ENCODE results near the gene SATB2. TPM values are rescaled to one million over a fixed set of nuclear protein-coding genes. Genes with fewer than 3 reads are reported as not detected.

Gene SATB2
- total RNA-seq, 1 donor from 2014 or later = 4.0 TPM

DNA sequence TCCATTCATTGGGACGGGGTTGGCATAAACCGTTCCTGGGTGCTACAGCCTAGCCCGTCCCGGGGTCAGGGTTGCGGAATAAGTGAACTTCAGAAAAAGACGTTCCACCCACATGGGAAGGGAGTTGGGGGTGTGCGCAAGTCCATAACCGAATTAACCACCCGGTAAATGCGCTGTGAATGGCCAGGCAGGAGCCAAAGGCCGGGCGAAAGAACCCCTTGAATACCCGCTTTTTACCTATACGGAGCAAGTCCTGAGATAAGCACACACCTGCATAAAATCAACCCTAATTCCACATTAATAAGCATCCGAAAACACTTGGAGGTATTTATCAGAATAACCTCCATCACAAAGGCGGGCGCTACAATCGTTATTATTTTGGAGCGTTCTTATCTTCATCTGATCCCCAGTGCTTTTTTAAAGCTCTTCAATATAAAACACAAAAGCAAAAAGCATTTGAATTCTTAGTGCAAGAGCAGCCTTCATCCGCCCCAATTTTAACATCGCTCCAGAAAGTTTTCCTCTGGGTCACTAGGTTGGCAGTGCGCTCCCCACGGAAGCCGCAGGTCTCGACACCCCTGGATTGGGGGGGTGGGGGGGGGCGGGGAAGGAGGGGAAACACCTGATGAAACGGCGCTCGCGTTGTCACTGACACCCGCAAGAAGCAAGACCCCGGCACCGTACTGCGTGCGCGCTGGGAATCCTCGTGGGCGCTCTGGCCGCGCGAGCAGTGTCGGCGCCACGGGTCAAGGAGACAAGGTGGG is 1.2 kb downstream of the SATB2 start:
- Mint-ChIP-seq H3K36me3 (no peaks in the 10 kb centered on the region), H3K4me3 (peak overlapping the region; percentile 69), H3K27me3 (ENCODE audit: low read depth) (peaks cover 84% of the 10 kb centered on the region), H3K27ac (no peak overlapping the region), H3K4me1 (peaks cover 23% of the 10 kb centered on the region), H3K9me3 (no peaks in the 10 kb centered on the region)
- DNase-seq (ENCODE audit: low spot score in 2 of 2, unreplicated experiment in 2 of 2) = no peak
- TF ChIP-seq, protein P1, sequence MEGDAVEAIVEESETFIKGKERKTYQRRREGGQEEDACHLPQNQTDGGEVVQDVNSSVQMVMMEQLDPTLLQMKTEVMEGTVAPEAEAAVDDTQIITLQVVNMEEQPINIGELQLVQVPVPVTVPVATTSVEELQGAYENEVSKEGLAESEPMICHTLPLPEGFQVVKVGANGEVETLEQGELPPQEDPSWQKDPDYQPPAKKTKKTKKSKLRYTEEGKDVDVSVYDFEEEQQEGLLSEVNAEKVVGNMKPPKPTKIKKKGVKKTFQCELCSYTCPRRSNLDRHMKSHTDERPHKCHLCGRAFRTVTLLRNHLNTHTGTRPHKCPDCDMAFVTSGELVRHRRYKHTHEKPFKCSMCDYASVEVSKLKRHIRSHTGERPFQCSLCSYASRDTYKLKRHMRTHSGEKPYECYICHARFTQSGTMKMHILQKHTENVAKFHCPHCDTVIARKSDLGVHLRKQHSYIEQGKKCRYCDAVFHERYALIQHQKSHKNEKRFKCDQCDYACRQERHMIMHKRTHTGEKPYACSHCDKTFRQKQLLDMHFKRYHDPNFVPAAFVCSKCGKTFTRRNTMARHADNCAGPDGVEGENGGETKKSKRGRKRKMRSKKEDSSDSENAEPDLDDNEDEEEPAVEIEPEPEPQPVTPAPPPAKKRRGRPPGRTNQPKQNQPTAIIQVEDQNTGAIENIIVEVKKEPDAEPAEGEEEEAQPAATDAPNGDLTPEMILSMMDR (IDR thresholded peaks at IDR 0.05; ENCODE audit: unreplicated experiment) = no peak

DNA sequence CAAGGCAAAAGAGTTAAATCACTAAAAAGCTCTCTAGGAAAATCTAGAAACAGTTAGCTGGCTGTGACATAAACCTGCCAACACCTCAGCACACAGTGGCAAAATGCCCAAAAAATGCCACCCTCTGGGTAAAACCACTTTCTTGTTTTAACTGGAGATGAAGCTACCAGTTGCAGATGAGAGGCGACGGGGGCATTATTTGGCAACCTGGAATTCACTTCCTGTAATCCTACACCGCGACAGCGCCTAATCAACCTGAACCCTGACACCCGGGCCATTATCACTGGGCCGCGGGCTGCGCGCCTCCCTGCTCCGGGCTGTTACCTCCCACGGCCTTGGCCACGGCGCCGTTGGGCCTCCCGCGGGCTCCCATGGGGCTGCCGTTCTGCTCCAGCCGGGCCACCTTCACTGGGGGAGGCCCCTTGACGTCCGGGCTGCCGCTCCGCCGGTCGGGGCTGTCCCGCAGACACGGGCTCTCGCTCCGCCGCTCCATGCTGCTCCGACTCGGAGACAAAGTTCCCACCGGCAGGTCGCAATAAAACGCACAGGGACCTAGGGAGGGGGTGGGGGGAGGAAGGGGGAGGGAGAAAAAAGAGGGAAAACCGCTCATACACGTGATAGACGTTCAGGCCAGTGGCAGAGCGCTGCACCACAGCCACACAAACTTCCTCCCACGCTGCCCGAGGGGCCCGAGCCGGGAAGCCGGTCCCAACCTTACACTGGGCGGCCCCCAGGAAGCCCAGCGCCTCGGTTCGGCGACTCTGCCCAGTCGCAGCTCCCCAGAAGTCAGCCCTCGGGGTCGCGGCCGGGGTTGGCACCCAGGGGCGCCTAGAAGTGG is 2.0 kb downstream of the SATB2 start:
- TF ChIP-seq, protein P1 (IDR thresholded peaks at IDR 0.05; ENCODE audit: unreplicated experiment) = no peak
- no peaks in the 10 kb centered on the region for H3K36me3 Mint-ChIP-seq
- H3K27ac Mint-ChIP-seq = no peak overlapping the region
- H3K4me3 Mint-ChIP-seq = peak overlapping the region; percentile 44
- H3K9me3 Mint-ChIP-seq = no peaks in the 10 kb centered on the region
- DNase-seq (ENCODE audit: low spot score in 2 of 2, unreplicated experiment in 2 of 2) = peak in 1 of 2 experiments; percentile 55
- peaks cover 23% of the 10 kb centered on the region for H3K4me1 Mint-ChIP-seq
- H3K27me3 Mint-ChIP-seq (ENCODE audit: low read depth) = peaks cover 83% of the 10 kb centered on the region

DNA sequence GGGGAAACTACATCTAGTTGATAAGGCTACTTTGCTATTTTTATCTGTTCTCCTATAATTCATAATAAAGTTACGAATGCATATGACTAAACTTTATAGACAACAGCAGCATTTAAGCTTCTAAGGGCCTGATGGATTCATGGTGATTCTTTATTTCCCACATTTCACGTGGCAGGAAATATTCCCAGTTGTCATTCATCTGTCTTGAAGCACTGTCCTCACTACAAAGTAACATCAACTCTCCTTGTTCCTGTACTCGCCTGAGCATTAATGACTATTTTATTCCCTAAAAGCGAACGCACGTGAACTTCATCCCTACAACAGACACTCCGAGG is 2.6 kb downstream of the SATB2 start:
- Mint-ChIP-seq H3K27me3 (ENCODE audit: low read depth) (peaks cover 80% of the 10 kb centered on the region), H3K4me1 (peaks cover 23% of the 10 kb centered on the region), H3K36me3 (no peaks in the 10 kb centered on the region), H3K9me3 (no peaks in the 10 kb centered on the region), H3K4me3 (peak overlapping the region; percentile 44), H3K27ac (no peak overlapping the region)
- DNase-seq (ENCODE audit: low spot score in 2 of 2, unreplicated experiment in 2 of 2) = no peak
- TF ChIP-seq, protein P1 (IDR thresholded peaks at IDR 0.05; ENCODE audit: unreplicated experiment) = no peak

DNA sequence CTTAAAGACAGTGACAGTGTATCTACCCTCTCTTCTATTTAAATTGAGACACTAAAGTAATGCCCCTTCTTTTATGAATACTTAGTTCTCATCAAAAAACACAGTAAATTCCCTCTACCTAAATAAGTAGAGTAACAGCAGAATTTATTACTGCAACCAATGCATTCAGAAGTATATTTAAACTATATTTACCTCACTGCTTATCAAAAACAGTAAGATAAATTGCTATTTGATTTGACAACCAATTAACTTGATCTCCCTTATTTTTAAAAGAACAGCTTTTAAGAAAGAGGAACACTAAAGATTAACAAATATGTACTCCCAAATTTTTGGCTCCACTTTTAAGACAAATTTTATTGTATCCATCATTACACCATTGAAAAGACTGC is 4.8 kb downstream of the SATB2 start:
- no peaks in the 10 kb centered on the region for H3K9me3 Mint-ChIP-seq
- H3K27me3 Mint-ChIP-seq (ENCODE audit: low read depth) = peaks cover 79% of the 10 kb centered on the region
- TF ChIP-seq, protein P1 (IDR thresholded peaks at IDR 0.05; ENCODE audit: unreplicated experiment) = no peak
- no peaks in the 10 kb centered on the region for H3K36me3 Mint-ChIP-seq
- DNase-seq (ENCODE audit: low spot score in 2 of 2, unreplicated experiment in 2 of 2) = no peak
- no peak overlapping the region for H3K4me3 Mint-ChIP-seq
- no peak overlapping the region for H3K27ac Mint-ChIP-seq
- H3K4me1 Mint-ChIP-seq = peaks cover 20% of the 10 kb centered on the region

DNA sequence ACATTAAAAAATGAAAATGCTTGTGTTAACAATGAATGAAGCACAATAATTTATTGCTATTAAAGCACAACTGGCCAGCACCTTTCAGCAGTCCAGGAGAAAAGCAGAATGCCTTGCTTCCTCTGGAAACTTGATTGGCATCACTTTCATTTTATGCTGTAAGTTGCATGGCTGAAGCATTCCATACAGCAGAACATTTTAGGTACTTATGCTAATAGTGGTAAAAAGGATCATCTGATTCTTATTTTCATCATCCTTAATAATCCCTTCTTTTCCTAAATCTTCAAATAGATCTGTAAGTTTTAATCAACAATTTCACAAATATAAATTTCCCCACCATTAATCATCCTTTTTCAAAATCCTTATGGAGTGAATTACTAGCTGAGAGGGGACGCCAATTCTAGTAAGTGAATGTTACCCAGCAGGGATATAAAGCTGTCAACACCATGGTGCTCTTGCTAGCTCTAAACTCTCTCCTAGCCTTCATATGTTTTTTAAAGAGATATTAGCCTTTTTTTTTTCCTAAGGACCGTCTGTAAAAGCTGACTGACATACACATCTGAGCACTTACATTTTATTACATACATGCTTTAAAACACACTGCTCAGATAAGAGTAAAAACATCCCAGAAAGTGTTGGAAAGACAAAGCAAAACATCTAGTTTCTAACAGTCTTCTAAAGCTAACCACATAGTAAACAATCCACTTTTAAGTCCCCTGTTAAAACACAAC is 5.3 kb downstream of the SATB2 start:
- Mint-ChIP-seq H3K36me3 (no peaks in the 10 kb centered on the region), H3K27me3 (ENCODE audit: low read depth) (peaks cover 75% of the 10 kb centered on the region), H3K4me3 (no peak overlapping the region), H3K27ac (no peak overlapping the region), H3K4me1 (peaks cover 17% of the 10 kb centered on the region), H3K9me3 (no peaks in the 10 kb centered on the region)
- DNase-seq (ENCODE audit: low spot score in 2 of 2, unreplicated experiment in 2 of 2) = no peak
- TF ChIP-seq, protein P1 (IDR thresholded peaks at IDR 0.05; ENCODE audit: unreplicated experiment) = no peak

All from mesothelial cell of epicardium (in vitro differentiated cells).